GM21367 (cell line): ENCODE measurements around the gene PGLYRP4.

ENCODE experiments used
- ATAC-seq: cut with Tn5 transposase; IDR thresholded peaks from one replicate; pipeline ENCODE4 v1.9.1; 2021; ENCODE audit not compliant: unreplicated experiment

The PGLYRP4 gene

DNA sequence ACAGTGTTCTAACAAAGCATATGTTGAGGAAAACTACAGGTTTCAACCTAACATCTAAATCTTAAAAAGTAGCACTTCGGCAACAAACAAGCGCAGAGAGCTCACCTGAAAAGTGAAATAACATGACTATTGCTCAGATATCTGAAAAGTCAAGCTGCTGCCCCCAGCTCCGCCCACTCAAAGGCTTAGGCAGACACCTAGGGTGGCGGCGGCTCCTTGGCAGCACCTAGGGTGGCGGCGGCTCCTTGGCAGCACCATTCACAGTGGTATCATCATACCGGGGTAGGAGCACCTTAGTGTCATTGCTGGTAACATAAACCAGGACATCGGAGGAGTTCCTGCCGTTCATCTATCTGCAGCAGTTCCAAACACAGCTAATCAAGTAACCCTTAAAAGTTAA lies 30.9 kb upstream of the PGLYRP4 start:
- no peak for ATAC-seq

DNA sequence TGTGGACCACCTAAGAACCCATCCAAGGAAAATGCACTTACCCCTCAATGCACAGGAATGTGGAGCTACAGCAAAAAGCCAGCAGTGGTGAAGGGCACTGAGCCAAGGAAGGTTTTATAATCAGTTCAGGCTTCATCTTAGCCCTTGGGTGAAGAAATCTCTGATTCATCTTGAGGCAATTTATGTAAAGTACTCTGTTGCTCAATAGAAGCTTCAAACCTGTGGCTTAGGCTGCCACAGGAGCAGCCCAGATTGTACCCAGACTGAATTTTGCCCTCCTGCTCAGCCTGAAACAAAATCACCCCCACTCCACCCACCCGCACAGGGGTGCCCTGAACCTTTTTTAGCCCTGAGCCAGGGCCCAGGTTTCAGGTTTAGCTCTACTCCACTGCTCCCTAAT lies 26.9 kb upstream of the PGLYRP4 start, which contains the start of gene S100A12:
Gene S100A12, minus strand, starts transcription at position 111 of the 400 bp plus-strand sequence. CDS start 1,029 bp downstream, outside the sequence.
- ATAC-seq, result no peak

DNA sequence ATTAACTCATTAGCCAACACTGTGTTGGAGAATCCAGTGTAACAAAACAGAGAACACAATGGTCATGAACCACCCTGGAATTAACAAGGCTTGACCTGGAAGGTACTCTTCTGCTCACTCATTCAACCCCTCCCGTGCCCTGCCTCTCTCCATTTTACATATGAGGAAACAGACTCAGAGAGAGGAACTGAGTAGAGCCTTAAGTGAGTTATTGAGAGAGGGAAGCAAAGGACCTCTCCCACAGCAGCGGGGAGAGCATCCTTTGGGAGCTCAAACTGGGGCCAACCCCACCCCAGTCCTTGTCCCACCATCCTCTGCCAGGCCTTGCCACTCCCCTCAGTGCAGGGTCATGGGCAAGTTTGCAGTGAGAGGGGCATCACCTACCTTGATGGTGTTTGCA lies 25.4 kb upstream of the PGLYRP4 start:
- ATAC-seq, result no peak

DNA sequence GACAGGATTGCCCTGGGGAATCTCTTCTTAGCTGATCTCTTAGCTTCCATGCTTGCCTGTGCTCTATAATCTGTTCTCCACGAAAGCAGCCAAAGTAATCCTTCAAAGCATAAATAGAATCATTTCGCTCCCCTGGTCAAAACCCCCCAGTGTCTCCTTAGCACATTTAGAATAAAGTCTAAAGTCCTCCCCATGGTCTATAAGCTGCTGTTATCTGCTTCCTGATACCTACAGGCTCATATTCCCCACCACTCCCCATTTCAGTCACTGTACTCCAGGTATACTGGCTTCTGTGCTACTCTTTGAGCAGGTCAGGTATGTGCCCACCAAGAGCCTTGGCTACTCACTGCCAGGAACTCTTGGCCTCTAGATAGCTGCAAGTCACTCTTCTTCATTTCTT lies 23.9 kb upstream of the PGLYRP4 start:
- no peak for ATAC-seq

DNA sequence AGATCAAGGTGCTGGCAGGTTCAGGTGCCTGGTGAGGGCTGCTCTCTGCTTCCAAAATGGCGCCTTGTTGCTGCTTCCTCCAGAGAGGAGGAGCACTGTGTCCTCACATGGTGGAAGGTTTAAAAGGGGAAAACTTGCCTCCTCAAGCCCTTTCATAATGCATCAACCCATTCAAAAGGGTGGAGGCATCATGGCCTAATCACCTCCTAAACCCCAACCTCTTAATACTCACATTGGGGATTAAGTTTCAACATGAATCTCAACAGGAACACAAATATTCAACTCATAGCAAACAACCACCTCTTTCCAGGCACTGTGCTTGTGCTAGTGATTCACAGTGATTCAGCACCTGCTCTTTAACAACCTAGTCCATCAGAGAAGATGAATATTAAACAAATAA lies 22.6 kb upstream of the PGLYRP4 start:
- no peak for ATAC-seq

DNA sequence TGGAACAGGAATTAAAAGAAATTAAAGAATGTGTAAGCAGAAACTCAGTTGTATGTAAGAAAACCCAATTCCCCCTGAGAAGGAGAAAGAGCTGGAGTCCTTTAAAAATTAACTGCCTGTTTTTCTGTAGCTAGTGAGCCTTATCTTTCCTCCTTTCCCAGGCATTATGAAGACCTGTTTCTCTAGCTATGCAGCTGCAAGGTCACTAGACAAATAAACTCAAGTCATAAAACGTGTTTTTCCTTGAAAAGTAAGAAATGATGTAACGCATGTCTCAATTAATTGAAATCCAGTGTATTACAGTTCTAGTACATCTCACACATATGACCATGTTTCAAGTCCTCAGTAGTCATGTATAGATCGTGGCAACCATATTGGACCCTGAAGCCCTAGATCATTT lies 21.5 kb upstream of the PGLYRP4 start:
- ATAC-seq, result no peak

DNA sequence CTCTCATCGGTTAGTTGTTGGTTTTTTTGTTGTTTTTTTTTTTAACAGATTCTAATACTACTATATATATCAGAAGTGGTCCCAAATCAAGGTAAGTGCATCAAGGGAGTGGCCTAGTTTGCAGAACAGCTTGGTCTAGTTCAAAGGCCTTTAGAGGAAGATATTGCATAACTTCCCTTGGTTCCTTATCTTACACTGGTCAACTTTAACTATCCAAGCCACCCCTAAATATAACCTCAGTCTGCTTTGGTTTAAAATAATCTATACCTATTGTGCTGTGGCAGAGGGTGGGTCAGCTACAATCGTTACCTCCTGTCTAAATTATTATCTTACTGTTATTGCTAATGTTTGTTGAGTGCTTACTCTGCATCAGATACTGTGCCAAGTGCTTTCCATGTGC lies 19.9 kb upstream of the PGLYRP4 start:
- no peak for ATAC-seq

DNA sequence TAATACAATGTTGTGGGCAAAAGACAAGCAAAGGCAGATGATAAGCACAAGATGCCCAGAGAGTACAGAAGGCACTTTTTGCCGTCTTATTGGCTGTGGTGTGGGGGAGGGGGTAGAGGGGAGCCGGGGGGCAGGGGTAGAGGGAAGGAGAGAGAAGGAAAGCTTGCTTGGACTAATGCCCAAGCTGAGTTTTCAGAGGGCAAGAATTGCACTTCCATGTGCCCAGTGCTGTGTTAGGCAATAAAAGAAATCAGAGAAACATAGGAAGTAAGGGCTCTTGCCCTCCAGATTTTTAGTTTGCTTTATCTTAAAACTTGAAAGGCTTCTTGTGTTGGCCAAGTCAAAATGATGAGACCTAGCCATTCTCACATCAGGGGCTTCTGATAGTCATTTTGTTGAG lies 18.4 kb upstream of the PGLYRP4 start:
- no peak for ATAC-seq

DNA sequence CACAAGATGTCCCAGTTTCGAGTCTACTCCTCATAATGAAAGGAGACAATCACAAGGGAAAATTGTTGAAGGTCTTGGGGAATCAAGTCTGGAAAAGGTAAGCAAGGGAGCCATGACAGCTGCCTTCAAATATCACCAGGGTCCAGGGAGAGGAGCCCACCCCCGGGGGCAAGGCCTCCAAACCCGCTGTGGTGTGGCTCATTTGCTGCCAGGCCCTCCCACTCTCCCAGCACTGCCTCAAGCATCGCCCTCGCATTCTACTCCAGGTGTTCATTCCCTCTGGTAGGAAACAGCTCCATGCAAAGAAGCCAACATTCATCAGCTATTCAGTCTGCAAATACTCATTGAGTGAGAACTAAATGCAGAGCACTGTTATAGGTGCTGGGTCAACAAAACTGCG lies 17.6 kb upstream of the PGLYRP4 start:
- no peak for ATAC-seq

DNA sequence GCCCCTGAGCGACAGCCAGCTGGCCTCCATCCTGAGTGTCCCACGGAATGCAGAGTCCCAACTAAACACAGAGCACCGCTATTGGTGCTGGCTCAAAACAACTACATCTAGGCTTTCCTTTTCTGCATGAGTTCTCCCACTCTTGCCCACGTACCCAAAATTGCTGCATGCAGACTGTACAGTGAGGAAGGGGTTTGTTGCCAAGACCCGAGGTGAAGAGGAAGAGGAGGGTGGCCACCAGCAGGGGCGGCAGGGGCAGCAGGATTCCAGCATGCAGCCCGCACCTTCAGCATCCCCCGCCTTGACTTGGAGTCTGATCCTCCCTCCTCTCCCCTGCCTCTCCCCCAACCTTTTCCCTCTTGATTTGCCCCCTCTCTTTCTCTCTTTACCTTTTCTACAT lies 17.1 kb upstream of the PGLYRP4 start:
- ATAC-seq, result no peak

DNA sequence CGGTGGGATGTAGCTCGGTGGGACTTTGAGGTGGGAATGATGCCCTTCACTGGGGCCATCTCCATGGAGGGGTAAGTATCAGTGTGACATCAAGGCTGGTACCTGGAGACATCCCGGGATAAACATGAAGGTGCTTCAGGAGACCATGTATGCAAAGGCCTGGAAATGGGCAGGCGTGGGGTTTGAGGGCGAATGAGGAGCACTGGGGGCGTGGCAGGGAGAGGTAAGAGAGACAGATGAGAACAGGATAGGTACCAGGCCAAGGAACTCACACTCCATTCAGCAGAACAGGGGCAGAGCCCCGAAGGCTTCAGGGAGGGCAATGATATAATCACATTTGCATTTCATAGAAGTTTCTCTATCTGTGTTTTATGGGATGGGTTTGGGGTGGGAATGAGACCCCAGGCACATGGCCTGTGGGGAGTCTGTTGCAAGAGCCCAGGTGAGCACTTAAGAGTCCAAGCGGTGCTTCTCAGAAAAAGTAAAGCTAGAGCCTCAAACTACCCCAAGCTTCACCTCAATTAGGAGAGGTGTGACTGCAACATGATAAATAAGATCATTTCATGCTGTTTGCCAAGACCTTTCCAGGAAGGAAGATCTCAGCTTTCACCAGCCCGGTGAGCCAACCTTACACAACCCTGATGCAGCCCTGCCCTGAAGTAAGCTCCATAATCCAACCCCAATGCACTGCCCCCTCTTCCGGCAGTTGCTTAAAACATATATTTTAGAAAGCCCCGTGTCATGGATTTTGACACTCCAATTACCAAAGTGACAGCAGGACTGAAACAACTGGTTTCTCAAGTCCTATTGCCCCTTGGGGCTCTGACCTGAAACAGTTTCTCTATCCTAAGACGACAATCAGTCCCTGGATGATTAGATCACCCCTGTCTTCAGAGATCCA lies 16.4 kb upstream of the PGLYRP4 start:
- ATAC-seq, result no peak

DNA sequence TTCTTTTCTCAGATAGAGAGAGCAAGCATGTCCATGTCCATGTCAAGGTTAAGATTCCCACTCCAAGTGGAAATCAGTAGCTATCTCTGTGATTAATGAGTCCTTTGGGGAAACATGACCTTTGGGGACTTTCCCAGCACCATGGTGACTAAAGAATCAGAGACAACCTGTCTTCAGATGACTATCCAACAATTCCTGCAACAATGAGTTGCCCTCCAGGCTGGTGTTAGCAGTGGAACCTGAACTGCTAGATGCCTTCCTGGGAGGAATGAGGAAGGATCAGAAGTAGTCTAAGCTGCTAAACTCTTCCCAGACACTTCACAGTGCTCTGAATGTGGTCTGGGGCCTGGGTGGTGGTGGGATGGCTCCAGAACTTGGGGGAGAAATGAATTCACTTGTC lies 15.5 kb upstream of the PGLYRP4 start:
- no peak for ATAC-seq

DNA sequence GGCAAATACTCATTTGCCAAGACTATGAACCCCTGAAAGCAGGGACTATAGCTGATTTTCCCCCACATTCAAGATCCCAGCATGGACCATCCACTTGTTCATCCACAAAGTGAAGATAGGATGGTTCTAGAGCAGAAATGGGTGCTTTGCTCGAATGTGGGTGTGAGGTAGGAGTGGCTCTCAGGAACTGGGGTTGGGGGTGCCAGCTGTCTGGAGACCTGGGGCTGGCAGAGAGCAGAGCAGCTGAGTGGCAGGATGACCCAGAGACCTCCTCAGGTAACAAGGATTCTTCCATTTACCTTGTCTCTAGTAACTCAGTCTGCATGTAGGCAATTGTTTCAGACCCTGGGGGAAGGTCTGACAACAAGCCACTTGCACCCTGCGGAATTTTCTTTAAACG lies 15.0 kb upstream of the PGLYRP4 start:
- no peak for ATAC-seq

DNA sequence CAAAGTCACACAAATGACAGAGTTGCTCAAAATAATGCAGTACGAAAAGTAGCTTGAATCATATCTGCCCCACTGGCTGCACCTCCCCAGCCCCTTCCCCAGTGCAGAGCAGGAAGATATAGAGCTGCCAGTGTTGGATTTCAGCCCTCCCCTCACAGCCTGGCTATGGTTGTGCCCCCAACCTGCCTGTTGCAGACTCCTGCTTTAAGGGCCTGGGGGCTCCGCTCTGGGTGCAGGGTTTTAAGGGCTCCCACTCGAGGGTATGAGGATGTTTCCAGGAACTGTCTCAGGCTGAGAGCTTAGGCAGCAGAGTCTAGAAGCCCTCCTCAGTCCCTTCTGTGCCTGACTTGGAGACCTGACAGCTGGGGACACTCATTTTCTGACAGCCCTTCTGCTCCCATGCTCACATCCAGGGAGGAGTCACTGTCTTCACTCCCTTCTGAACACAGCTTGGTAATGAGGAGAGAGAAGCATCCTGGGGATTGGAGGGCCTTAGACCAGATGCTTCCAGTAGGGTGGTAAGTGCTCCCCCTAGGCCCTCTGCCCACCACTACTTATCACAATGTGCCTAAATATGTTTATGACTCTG lies 13.6 kb upstream of the PGLYRP4 start:
- no peak for ATAC-seq

DNA sequence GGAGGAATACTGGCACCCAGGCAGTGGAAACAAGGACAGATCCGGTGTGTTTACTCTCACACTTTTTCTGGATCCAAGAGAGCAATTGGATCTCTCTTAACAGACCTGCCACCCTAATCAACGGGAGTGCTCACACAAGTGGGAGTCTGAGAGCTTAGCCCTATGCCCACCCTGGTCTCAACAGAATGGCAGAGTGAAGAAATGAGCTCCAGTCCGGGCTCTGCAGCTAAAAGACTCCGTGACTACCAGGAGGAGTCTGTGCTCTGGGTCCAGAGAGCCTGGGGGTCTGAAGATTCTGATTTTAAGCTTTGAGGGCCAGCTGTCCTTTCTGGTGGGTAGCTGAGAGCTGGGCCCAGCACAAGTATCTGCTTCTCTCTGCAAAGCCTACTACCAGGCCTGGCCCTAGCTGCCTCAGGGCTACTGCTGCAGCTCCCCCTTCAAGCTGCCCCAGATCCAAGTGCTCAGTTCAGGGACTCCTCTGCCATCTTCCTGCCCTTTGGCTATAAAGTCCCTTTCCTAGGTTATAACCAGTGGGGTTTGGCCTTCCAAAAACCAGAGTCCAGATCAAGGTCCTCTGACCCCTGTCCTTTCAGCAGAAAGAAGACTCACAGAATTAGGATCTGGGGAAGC lies 13.0 kb upstream of the PGLYRP4 start:
- ATAC-seq, result no peak

DNA sequence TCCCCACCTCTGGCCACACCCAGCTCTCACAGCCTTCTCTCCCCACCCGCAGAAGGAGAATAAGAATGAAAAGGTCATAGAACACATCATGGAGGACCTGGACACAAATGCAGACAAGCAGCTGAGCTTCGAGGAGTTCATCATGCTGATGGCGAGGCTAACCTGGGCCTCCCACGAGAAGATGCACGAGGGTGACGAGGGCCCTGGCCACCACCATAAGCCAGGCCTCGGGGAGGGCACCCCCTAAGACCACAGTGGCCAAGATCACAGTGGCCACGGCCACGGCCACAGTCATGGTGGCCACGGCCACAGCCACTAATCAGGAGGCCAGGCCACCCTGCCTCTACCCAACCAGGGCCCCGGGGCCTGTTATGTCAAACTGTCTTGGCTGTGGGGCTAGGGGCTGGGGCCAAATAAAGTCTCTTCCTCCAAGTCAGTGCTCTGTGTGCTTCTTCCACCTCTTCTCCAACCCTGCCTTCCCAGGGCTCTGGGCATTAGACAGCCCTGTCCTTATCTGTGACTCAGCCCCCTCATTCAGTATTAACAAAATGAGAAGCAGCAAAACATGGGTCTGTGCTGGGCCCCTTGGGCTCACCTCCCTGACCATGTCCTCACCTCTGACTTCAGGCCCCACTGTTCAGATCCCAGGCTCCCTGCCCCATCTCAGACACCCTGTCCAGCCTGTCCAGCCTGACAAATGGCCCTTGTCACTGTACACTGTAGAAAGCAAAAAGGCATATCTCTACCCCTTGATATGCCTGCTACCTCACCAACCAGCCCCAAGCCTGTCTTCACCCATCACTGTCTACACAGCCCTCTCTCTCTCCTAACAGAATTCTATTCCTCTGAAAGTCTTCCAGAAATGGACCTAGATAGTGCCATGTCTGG lies 12.2 kb upstream of the PGLYRP4 start:
- no peak for ATAC-seq

DNA sequence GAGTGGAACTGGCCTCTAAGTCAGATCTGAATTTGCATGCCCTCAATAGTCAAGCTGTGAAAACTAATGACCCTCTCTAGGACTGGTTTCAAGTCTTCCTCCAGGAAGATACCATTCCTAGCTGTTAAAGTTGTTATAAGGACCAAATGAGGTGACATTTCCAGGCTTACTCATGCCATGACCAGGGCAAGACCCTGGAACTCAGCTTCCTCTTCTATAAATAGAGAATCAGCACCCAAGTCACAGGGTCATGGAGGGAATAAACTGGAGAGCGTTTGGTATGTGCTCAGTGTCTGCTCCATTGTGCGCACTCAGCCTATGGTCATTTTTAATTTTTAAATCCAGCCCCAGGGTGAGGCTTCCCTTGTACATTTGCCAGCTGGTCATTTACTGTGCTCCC lies 11.5 kb upstream of the PGLYRP4 start:
- ATAC-seq, result no peak

DNA sequence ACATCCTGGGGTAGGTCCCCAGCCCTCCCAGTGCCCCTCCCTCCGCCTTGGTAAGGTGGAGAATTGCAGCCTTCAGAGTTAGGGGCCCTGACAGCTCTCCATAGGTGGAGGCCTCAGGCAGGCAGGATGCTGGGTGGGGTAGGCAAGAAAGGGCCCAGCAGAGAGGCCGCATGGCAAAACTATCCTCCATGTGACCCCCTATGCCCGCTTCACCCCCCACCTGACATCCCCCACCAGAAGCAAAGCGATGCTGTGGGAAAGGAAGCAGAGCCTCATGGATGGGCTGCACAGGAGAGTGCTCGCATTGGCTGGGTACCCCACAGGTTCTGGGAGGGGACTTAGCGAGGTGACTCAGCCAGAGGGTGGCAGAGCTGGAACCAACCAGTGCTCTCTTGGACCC lies 10.6 kb upstream of the PGLYRP4 start:
- ATAC-seq, result no peak

DNA sequence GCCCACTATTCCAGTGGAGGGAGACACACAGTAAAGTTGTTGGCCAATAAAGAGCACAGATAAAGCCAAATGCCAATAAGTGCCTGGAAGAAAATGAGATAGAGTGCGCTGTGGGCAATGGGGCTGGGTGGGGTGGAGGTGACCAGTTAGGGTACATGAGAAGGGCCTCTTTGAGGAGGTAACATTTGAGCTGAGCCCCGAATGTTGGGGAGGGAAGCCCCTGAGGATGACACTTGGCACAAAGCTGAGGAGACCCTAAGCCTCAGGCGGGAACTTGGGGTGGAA lies 10.0 kb upstream of the PGLYRP4 start:
- ATAC-seq, result no peak

DNA sequence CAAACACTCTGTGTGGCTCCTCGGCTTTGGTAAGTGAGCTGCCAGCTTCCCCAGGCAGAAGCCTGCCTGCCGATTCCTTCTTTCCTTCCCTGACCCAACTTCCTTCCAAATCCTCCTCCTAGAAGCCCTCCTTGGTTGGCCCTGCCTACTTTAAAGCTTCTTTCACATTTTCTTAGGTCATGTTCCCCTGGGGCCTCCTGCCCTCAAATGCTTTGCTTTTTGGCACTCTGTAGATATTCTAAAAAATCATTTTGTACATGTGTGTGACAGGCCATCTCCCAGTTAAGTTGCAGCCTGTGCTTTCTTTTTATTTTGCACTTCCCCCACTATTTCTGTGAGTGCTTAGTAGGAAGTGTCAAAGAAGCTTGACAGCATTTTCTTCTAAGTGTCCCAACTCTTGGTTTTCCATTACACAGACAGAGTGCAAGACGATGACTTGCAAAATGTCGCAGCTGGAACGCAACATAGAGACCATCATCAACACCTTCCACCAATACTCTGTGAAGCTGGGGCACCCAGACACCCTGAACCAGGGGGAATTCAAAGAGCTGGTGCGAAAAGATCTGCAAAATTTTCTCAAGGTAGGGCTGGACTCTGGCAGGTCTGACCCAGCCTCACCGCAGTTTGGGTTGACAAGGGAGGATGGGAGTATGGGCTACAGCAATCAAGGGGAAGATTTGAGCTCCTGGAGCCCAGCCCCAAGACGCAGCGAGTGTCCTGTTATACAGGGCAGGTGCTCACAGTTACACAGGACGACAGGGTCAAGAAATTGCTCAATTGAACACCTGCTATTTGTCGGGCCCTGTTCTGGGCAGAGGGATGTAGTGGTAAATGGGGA lies 9.4 kb upstream of the PGLYRP4 start, which contains the start of gene S100A9:
Gene S100A9, plus strand, starts transcription at position 2 of the 838 bp plus-strand sequence. Its CDS starts 430 bp downstream, at position 432.
- ATAC-seq, result no peak
